KMS-11 (cell line): ENCODE measurements around the gene PHGDH.

Experiments
- H2AFZ ChIP-seq: fragments of 200-600 bp; sonication (generic); 2 replicates; pipeline ENCODE4 v1.6.1; 2016; ENCODE audit warnings: antibody characterized with exemption, mixed run types, low read depth
- H3K27ac ChIP-seq: fragments of 200-600 bp; sonication (generic); 2 replicates; pipeline ENCODE4 v1.6.1; 2016; ENCODE audit warnings: mild to moderate bottlenecking, mixed run types
- H3K27me3 ChIP-seq: fragments of 200-600 bp; sonication (generic); 2 replicates; pipeline ENCODE4 v1.6.1; 2017; ENCODE audit warnings: mild to moderate bottlenecking, low read depth, mixed run types, moderate library complexity; ENCODE audit not compliant: insufficient read depth
- H3K36me3 ChIP-seq: fragments of 200-600 bp; sonication (generic); 2 replicates; pipeline ENCODE4 v1.6.1; 2017; ENCODE audit warnings: mild to moderate bottlenecking, mixed run types; ENCODE audit not compliant: insufficient read depth
- H3K4me1 ChIP-seq: fragments of 200-600 bp; sonication (generic); 2 replicates; pipeline ENCODE4 v1.6.1; 2016; ENCODE audit warnings: mild to moderate bottlenecking, low read depth, mixed run types; ENCODE audit not compliant: poor library complexity, severe bottlenecking
- H3K4me2 ChIP-seq: fragments of 200-600 bp; sonication (generic); 2 replicates; pipeline ENCODE4 v1.7.0; 2016; ENCODE audit warnings: mild to moderate bottlenecking, mixed run types
- H3K4me3 ChIP-seq: fragments of 200-600 bp; sonication (generic); IDR thresholded peaks from 2 replicates; pipeline ENCODE4 v1.6.1; 2017; ENCODE audit warnings: low read depth, low read length, mixed read lengths; ENCODE audit not compliant: insufficient read depth
- H3K79me2 ChIP-seq: fragments of 200-600 bp; sonication (generic); 2 replicates; pipeline ENCODE4 v1.6.1; 2016; ENCODE audit warnings: low read depth, mixed run types; ENCODE audit not compliant: insufficient read depth
- H3K9ac ChIP-seq: fragments of 200-600 bp; sonication (generic); 2 replicates; pipeline ENCODE4 v1.6.1; 2016; ENCODE audit warnings: mild to moderate bottlenecking, mixed run types
- H4K20me1 ChIP-seq: fragments of 200-600 bp; sonication (generic); 2 replicates; pipeline ENCODE4 v1.6.1; 2016; ENCODE audit warnings: mild to moderate bottlenecking, mixed run types; ENCODE audit not compliant: insufficient read depth
- TF ChIP-seq, protein P1 (sequence below): fragments of 200-600 bp; sonication (generic); conservative IDR thresholded peaks from 2 replicates; pipeline ENCODE4 v1.6.1; 2017; ENCODE audit warnings: low read depth, mild to moderate bottlenecking, antibody characterized with exemption, low read length, moderate library complexity, mixed read lengths

The PHGDH gene

DNA sequence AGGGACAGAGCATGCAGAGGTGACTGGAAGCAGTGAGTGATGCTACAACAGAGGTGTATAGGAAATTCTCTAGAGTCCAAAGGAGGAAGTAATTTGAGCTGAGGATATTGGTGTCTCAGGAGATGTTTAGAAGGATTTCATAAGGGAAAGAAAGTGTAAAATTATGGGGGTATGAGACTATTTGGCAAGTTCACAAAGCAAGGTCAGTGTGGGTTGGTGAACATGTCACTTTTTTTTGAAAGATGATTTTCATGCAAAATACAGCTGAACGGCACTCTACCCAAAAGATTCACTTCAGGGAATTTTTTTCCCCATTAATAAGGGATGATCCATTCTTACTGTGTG lies 32.8 kb downstream of the PHGDH start:
- no peak overlapping the region for H3K27ac ChIP-seq
- H3K4me1 ChIP-seq = peaks cover 17% of the 10 kb centered on the region
- no peak overlapping the region for H3K9ac ChIP-seq
- H3K36me3 ChIP-seq = no peaks in the 10 kb centered on the region
- no peak overlapping the region for H3K4me2 ChIP-seq
- H4K20me1 ChIP-seq = no peaks in the 10 kb centered on the region
- H3K27me3 ChIP-seq = no peaks in the 10 kb centered on the region
- TF ChIP-seq, protein P1, sequence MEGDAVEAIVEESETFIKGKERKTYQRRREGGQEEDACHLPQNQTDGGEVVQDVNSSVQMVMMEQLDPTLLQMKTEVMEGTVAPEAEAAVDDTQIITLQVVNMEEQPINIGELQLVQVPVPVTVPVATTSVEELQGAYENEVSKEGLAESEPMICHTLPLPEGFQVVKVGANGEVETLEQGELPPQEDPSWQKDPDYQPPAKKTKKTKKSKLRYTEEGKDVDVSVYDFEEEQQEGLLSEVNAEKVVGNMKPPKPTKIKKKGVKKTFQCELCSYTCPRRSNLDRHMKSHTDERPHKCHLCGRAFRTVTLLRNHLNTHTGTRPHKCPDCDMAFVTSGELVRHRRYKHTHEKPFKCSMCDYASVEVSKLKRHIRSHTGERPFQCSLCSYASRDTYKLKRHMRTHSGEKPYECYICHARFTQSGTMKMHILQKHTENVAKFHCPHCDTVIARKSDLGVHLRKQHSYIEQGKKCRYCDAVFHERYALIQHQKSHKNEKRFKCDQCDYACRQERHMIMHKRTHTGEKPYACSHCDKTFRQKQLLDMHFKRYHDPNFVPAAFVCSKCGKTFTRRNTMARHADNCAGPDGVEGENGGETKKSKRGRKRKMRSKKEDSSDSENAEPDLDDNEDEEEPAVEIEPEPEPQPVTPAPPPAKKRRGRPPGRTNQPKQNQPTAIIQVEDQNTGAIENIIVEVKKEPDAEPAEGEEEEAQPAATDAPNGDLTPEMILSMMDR = no peak
- no peak overlapping the region for H3K4me3 ChIP-seq
- H3K79me2 ChIP-seq = no peaks in the 10 kb centered on the region
- no peak overlapping the region for H2AFZ ChIP-seq

DNA sequence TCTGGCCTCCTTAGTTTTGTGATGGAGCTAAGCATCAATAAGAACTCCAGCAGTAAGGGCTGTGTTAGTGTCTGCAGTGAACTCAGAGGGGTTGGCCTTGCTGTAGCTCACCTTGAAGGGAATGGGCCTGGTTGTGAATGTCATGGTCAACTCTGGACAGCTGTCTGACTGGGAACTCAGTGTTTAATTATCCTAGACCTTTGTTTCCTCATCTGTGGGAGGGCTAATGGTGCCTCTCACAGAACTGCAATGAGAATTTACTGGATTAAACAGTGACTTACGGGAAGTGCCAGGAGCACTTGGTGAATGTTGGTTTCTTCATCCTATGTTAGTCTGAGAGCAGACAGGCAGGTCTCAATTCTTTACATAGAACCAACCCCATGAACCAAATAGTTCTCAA lies 33.3 kb downstream of the PHGDH start:
- Histone ChIP-seq H3K79me2 (no peaks in the 10 kb centered on the region), H3K27ac (no peak overlapping the region), H3K9ac (no peak overlapping the region), H3K36me3 (no peaks in the 10 kb centered on the region), H3K4me3 (no peak overlapping the region), H3K4me2 (no peak overlapping the region), H3K4me1 (peaks cover 17% of the 10 kb centered on the region), H4K20me1 (no peaks in the 10 kb centered on the region), H3K27me3 (no peaks in the 10 kb centered on the region), H2AFZ (no peak overlapping the region)
- TF ChIP-seq, protein P1 = no peak

DNA sequence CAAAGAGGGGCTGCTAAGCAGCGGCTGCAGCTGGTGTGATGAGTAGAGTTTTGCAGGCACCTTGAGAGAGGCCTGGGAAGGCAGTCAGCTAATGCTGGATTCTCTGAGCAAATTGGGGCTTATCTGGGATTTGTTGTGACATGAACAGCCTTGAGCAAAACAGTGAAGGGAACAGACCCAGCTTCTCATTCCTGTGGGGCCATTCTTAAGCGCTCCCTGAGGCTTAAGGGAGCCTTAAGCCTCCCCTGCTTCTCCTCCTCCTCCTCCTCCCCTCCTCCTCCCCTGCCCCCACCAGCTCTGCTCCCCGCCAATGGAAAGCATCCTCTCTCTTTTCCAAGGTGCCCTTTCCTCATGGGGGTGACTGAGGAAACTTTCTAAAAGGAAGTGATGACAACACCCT lies 35.7 kb downstream of the PHGDH start:
- H3K36me3 ChIP-seq = no peaks in the 10 kb centered on the region
- H2AFZ ChIP-seq = no peak overlapping the region
- no peak overlapping the region for H3K4me2 ChIP-seq
- H3K4me3 ChIP-seq = no peak overlapping the region
- no peaks in the 10 kb centered on the region for H3K27me3 ChIP-seq
- TF ChIP-seq, protein P1 = no peak
- no peak overlapping the region for H3K27ac ChIP-seq
- H3K79me2 ChIP-seq = no peaks in the 10 kb centered on the region
- no peaks in the 10 kb centered on the region for H4K20me1 ChIP-seq
- H3K4me1 ChIP-seq = peaks cover 17% of the 10 kb centered on the region
- no peak overlapping the region for H3K9ac ChIP-seq

DNA sequence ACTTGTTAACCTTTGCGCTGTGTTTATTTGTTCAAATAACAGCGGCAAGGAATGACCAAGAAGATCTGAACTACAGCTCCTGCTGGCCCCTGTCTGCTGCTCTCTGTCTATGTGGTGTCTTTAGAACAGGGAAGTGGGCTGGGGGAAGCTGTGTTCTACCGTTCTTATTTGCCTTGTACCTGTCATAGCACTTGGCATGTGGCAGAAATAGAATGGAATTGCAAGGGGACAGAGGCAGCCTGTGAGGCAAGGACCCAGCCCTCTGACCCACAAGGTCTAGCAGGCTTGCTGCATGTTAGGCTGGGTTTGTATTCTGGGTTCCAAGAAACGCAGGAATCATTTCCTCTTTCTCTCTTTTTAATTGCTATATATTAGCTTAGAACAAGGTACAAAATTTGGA lies 36.3 kb downstream of the PHGDH start:
- TF ChIP-seq, protein P1 = no peak
- no peaks in the 10 kb centered on the region for H4K20me1 ChIP-seq
- H3K27me3 ChIP-seq = no peaks in the 10 kb centered on the region
- H3K9ac ChIP-seq = no peak overlapping the region
- peaks cover 17% of the 10 kb centered on the region for H3K4me1 ChIP-seq
- H3K27ac ChIP-seq = no peak overlapping the region
- H2AFZ ChIP-seq = no peak overlapping the region
- no peak overlapping the region for H3K4me3 ChIP-seq
- H3K79me2 ChIP-seq = no peaks in the 10 kb centered on the region
- H3K4me2 ChIP-seq = no peak overlapping the region
- H3K36me3 ChIP-seq = no peaks in the 10 kb centered on the region

GRCh38 chr1:119752592-119752991 lies 40.9 kb downstream of the PHGDH start:
- TF ChIP-seq, protein P1 = no peak
- peaks cover under 1% of the 10 kb centered on the region for H3K4me1 ChIP-seq
- H3K4me2 ChIP-seq = no peak overlapping the region
- H3K36me3 ChIP-seq = no peaks in the 10 kb centered on the region
- H3K79me2 ChIP-seq = no peaks in the 10 kb centered on the region
- no peak overlapping the region for H3K4me3 ChIP-seq
- no peaks in the 10 kb centered on the region for H4K20me1 ChIP-seq
- H3K9ac ChIP-seq = no peak overlapping the region
- H2AFZ ChIP-seq = no peak overlapping the region
- no peak overlapping the region for H3K27ac ChIP-seq
- no peaks in the 10 kb centered on the region for H3K27me3 ChIP-seq
